Peyer's patch (tissue), 4 donors: ENCODE results near the gene COL27A1. TPM values are rescaled to one million over a fixed set of nuclear protein-coding genes. Genes with fewer than 3 reads are reported as not detected.

Experiments
- DNase-seq, 3 donors: peaks; one replicate each; pipeline ENCODE4 v3.0.0-alpha.2; 2017 to 2019
- H3K27ac ChIP-seq, 4 donors: fragments of 200-600 bp; sonication (generic); one replicate each; pipeline ENCODE4 v1.5.1; 2016 to 2019
- H3K27me3 ChIP-seq, 2 donors: fragments of 200-600 bp; sonication (generic); one replicate each; pipeline ENCODE4 v1.5.1; 2019
- H3K36me3 ChIP-seq, 3 donors: fragments of 200-600 bp; sonication (generic); one replicate each; pipeline ENCODE4 v1.5.1; 2016 to 2019
- H3K4me1 ChIP-seq, 4 donors: fragments of 200-600 bp; sonication (generic); one replicate each; pipeline ENCODE4 v1.5.1; 2016 to 2019
- H3K4me3 ChIP-seq, 4 donors: fragments of 200-600 bp; sonication (generic); 1 replicate in 3 of 4; 2 replicates in 1 of 4; pipeline ENCODE4 v1.5.1; 2016 to 2019; ENCODE audit warnings: mild to moderate bottlenecking in 1 of 4
- H3K9me3 ChIP-seq, 4 donors: fragments of 200-600 bp; sonication (generic); one replicate each; pipeline ENCODE4 v1.5.1; 2016 to 2019; ENCODE audit warnings: mild to moderate bottlenecking in 1 of 4
- POLR2A ChIP-seq, 2 donors: fragments of 450-650 bp; IDR thresholded peaks; one replicate each; pipeline ENCODE4 v1.5.1; 2017; ENCODE audit warnings: antibody characterized with exemption in 2 of 2, mild to moderate bottlenecking in 2 of 2, moderate library complexity in 2 of 2
- total RNA-seq, 4 donors: library from RNA; depleted of rRNA; stranded (reverse); fragments of >200 nt; gene quantifications; one replicate each; pipeline ENCODE4 v1.1.0, GENCODE V29; 2016
- TF ChIP-seq, protein P1 (sequence below), 6 experiments: fragments of 450-650 bp in 4 of 6; fragments of 200-600 bp in 2 of 6; sonication (generic) in 1 of 6; IDR thresholded peaks; one replicate each; pipeline ENCODE4 v1.5.1; 2017 to 2019; ENCODE audit warnings: antibody characterized with exemption in 6 of 6, mild to moderate bottlenecking in 3 of 6, moderate library complexity in 1 of 6

COL27A1 gene
- total RNA-seq, 4 donors from 2014 or later: 5.8 to 23.1 (median 7.2) TPM

- no peaks in the 10 kb centered on the region for H3K36me3 ChIP-seq
- H3K9me3 ChIP-seq: no peaks in the 10 kb centered on the region
- no peak overlapping the region for H3K4me3 ChIP-seq
- no peaks in the 10 kb centered on the region for H3K27me3 ChIP-seq
- no peak for DNase-seq
- no peak for TF ChIP-seq POLR2A (IDR thresholded peaks at IDR 0.05)
- TF ChIP-seq, protein P1, sequence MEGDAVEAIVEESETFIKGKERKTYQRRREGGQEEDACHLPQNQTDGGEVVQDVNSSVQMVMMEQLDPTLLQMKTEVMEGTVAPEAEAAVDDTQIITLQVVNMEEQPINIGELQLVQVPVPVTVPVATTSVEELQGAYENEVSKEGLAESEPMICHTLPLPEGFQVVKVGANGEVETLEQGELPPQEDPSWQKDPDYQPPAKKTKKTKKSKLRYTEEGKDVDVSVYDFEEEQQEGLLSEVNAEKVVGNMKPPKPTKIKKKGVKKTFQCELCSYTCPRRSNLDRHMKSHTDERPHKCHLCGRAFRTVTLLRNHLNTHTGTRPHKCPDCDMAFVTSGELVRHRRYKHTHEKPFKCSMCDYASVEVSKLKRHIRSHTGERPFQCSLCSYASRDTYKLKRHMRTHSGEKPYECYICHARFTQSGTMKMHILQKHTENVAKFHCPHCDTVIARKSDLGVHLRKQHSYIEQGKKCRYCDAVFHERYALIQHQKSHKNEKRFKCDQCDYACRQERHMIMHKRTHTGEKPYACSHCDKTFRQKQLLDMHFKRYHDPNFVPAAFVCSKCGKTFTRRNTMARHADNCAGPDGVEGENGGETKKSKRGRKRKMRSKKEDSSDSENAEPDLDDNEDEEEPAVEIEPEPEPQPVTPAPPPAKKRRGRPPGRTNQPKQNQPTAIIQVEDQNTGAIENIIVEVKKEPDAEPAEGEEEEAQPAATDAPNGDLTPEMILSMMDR (IDR thresholded peaks at IDR 0.05): no peak
- H3K4me1 ChIP-seq: no peaks in the 10 kb centered on the region
- no peak overlapping the region for H3K27ac ChIP-seq
Measured at GRCh38 chr9:114228016-114228808, 72.9 kb downstream of the COL27A1 start.

- H3K9me3 ChIP-seq: no peaks in the 10 kb centered on the region
- TF ChIP-seq, protein P1 (IDR thresholded peaks at IDR 0.05): no peak
- TF ChIP-seq POLR2A (IDR thresholded peaks at IDR 0.05): no peak
- H3K27ac ChIP-seq: no peak overlapping the region
- no peak for DNase-seq
- no peaks in the 10 kb centered on the region for H3K36me3 ChIP-seq
- no peaks in the 10 kb centered on the region for H3K4me1 ChIP-seq
- no peak overlapping the region for H3K4me3 ChIP-seq
- no peaks in the 10 kb centered on the region for H3K27me3 ChIP-seq
Measured at GRCh38 chr9:114229295-114229694, 74.0 kb downstream of the COL27A1 start.

DNA sequence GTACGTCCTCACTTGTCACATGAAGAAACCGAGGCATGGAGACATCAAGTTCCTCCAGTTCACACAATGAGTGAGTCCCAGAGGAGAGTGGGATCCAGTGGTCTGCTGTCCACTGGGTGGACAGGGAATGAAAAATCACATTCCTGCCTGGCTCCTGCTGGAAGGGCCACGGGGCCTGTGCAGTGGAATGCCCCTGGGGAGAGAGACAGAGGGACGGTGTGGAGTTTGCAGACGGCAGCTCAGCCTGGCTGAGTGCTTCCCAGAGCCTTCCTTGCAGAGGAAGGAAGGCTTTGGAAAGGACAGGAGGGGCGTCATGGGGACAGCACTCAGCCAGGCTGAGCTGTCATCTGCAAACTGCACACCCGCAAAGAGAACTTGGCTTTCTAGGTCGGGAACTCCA lies 74.7 kb downstream of the COL27A1 start:
- Histone ChIP-seq H3K4me3 (no peak overlapping the region), H3K27ac (no peak overlapping the region), H3K27me3 (no peaks in the 10 kb centered on the region), H3K4me1 (no peaks in the 10 kb centered on the region), H3K36me3 (no peaks in the 10 kb centered on the region), H3K9me3 (no peaks in the 10 kb centered on the region)
- TF ChIP-seq, protein P1 (IDR thresholded peaks at IDR 0.05): no peak
- TF ChIP-seq POLR2A (IDR thresholded peaks at IDR 0.05): no peak
- no peak for DNase-seq

DNA sequence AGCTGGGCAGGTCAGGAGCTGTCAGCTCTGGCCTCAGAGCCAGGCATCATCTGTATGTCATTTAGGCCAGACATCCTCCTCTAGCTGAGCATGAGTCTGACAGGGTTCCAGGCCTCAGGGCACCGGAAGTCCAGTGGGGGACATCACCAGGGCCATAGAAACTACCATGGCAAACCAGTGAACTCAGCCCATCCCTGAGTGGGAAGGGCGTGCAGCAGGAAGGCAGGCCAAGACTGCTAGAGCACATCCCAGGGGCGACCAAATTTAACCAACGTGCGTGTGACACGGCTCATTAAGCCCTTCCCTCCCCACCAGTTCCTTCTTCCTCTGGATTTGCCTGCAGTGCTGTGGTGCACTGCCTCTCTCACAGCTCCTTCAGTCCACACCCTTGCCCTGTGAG lies 75.9 kb downstream of the COL27A1 start:
- no peak overlapping the region for H3K27ac ChIP-seq
- H3K4me1 ChIP-seq: no peaks in the 10 kb centered on the region
- H3K36me3 ChIP-seq: no peaks in the 10 kb centered on the region
- no peaks in the 10 kb centered on the region for H3K27me3 ChIP-seq
- H3K9me3 ChIP-seq: no peaks in the 10 kb centered on the region
- no peak for DNase-seq
- TF ChIP-seq POLR2A (IDR thresholded peaks at IDR 0.05): no peak
- TF ChIP-seq, protein P1 (IDR thresholded peaks at IDR 0.05): no peak
- no peak overlapping the region for H3K4me3 ChIP-seq

- H3K4me3 ChIP-seq: no peak overlapping the region
- no peaks in the 10 kb centered on the region for H3K9me3 ChIP-seq
- no peak overlapping the region for H3K27ac ChIP-seq
- H3K4me1 ChIP-seq: no peaks in the 10 kb centered on the region
- TF ChIP-seq, protein P1 (IDR thresholded peaks at IDR 0.05): no peak
- TF ChIP-seq POLR2A (IDR thresholded peaks at IDR 0.05): no peak
- no peaks in the 10 kb centered on the region for H3K36me3 ChIP-seq
- no peak for DNase-seq
- no peaks in the 10 kb centered on the region for H3K27me3 ChIP-seq
Measured at GRCh38 chr9:114231719-114232449, 76.5 kb downstream of the COL27A1 start.
